ENCODE data around the gene MYT1. TPM values are rescaled to one million over a fixed set of nuclear protein-coding genes. Genes with fewer than 3 reads are reported as not detected.

MYT1 gene
- total RNA-seq, 1 experiment from 2014 or later, result not detected

- H3K27ac Mint-ChIP-seq (ENCODE audit: low read depth, unreplicated experiment), result no peak overlapping the region
- POLR2A ChIA-PET, result interaction anchor here (0.7 kb wide), 1 partner anchor 20 kb away, joined by 3 read pairs; no protein-coding TSS in a partner anchor
- TF ChIP-seq CTCF (IDR thresholded peaks at IDR 0.05; ENCODE audit: unreplicated experiment), result no peak
- H3K27me3 Mint-ChIP-seq (ENCODE audit: insufficient read depth, unreplicated experiment), result peaks cover 60% of the 10 kb centered on the region
- H3K9me3 Mint-ChIP-seq (ENCODE audit: unreplicated experiment), result no peaks in the 10 kb centered on the region
- intact Hi-C loops (cut with micrococcal nuclease), result no loop called here
- CTCF ChIA-PET, result interaction anchor here (0.7 kb wide), 1 partner anchor 15 kb away, joined by 4 read pairs; no protein-coding TSS in a partner anchor
- H3K4me3 Mint-ChIP-seq (ENCODE audit: unreplicated experiment), result no peak overlapping the region
- DNase-seq (ENCODE audit: unreplicated experiment), result no peak
- no peaks in the 10 kb centered on the region for H3K36me3 Mint-ChIP-seq (ENCODE audit: insufficient read depth, unreplicated experiment)
- no peaks in the 10 kb centered on the region for H3K4me1 Mint-ChIP-seq (ENCODE audit: insufficient read depth, unreplicated experiment)
- no TSS peak for BruUV-seq (replicated peaks)
Measured at GRCh38 chr20:64171211-64171610, 7.0 kb downstream of the MYT1 start.

GRCh38 chr20:64173116-64173515, 8.9 kb downstream of the MYT1 start:
- BruUV-seq (replicated peaks), result no TSS peak
- Mint-ChIP-seq H3K4me1 (ENCODE audit: insufficient read depth, unreplicated experiment) (no peaks in the 10 kb centered on the region), H3K27me3 (ENCODE audit: insufficient read depth, unreplicated experiment) (peaks cover 55% of the 10 kb centered on the region), H3K9me3 (ENCODE audit: unreplicated experiment) (no peaks in the 10 kb centered on the region), H3K4me3 (ENCODE audit: unreplicated experiment) (no peak overlapping the region), H3K36me3 (ENCODE audit: insufficient read depth, unreplicated experiment) (no peaks in the 10 kb centered on the region), H3K27ac (ENCODE audit: low read depth, unreplicated experiment) (no peak overlapping the region)
- POLR2A ChIA-PET, result no interaction called here
- intact Hi-C loops (cut with micrococcal nuclease), result no loop called here
- CTCF ChIA-PET, result no interaction called here
- no peak for DNase-seq (ENCODE audit: unreplicated experiment)
- TF ChIP-seq CTCF (IDR thresholded peaks at IDR 0.05; ENCODE audit: unreplicated experiment), result no peak

GRCh38 chr20:64176551-64176950, 12.3 kb downstream of the MYT1 start:
- no peaks in the 10 kb centered on the region for H3K4me1 Mint-ChIP-seq (ENCODE audit: insufficient read depth, unreplicated experiment)
- no peak for TF ChIP-seq CTCF (IDR thresholded peaks at IDR 0.05; ENCODE audit: unreplicated experiment)
- no TSS peak for BruUV-seq (replicated peaks)
- POLR2A ChIA-PET, result no interaction called here
- intact Hi-C loops (cut with micrococcal nuclease), result no loop called here
- CTCF ChIA-PET, result interaction anchor here (1.5 kb wide), 1 partner anchor 20 kb away, joined by 4 read pairs; no protein-coding TSS in a partner anchor
- peaks cover 44% of the 10 kb centered on the region for H3K27me3 Mint-ChIP-seq (ENCODE audit: insufficient read depth, unreplicated experiment)
- no peaks in the 10 kb centered on the region for H3K36me3 Mint-ChIP-seq (ENCODE audit: insufficient read depth, unreplicated experiment)
- no peaks in the 10 kb centered on the region for H3K9me3 Mint-ChIP-seq (ENCODE audit: unreplicated experiment)
- DNase-seq (ENCODE audit: unreplicated experiment), result no peak
- no peak overlapping the region for H3K4me3 Mint-ChIP-seq (ENCODE audit: unreplicated experiment)
- H3K27ac Mint-ChIP-seq (ENCODE audit: low read depth, unreplicated experiment), result no peak overlapping the region

GRCh38 chr20:64176971-64177370, 12.7 kb downstream of the MYT1 start:
- no peaks in the 10 kb centered on the region for H3K36me3 Mint-ChIP-seq (ENCODE audit: insufficient read depth, unreplicated experiment)
- H3K27ac Mint-ChIP-seq (ENCODE audit: low read depth, unreplicated experiment), result no peak overlapping the region
- H3K9me3 Mint-ChIP-seq (ENCODE audit: unreplicated experiment), result no peaks in the 10 kb centered on the region
- CTCF ChIA-PET, result interaction anchor here (1.5 kb wide), 1 partner anchor 20 kb away, joined by 4 read pairs; no protein-coding TSS in a partner anchor
- no peak overlapping the region for H3K4me3 Mint-ChIP-seq (ENCODE audit: unreplicated experiment)
- POLR2A ChIA-PET, result no interaction called here
- peaks cover 47% of the 10 kb centered on the region for H3K27me3 Mint-ChIP-seq (ENCODE audit: insufficient read depth, unreplicated experiment)
- intact Hi-C loops (cut with micrococcal nuclease), result no loop called here
- no peak for DNase-seq (ENCODE audit: unreplicated experiment)
- TF ChIP-seq CTCF (IDR thresholded peaks at IDR 0.05; ENCODE audit: unreplicated experiment), result no peak
- BruUV-seq (replicated peaks), result no TSS peak
- no peaks in the 10 kb centered on the region for H3K4me1 Mint-ChIP-seq (ENCODE audit: insufficient read depth, unreplicated experiment)

All from MCF 10A (cell line).